Limb (tissue), 2 donors: ENCODE data around the gene AHNAK2.
"Not testable (repeated sequence)": the region's sequence is repeated elsewhere in the genome, so short reads cannot be mapped to it uniquely, and the experiment has no call there.

ENCODE experiments used
- DNase-seq, 2 donors: peaks; one replicate each; pipeline ENCODE4 v3.0.0-alpha.2; 2016; ENCODE audit errors: extremely low spot score in 2 of 2

AHNAK2 gene

GRCh38 chr14:104927901-104928300 lies 50.3 kb downstream of the AHNAK2 start:
- no peak for DNase-seq

DNA sequence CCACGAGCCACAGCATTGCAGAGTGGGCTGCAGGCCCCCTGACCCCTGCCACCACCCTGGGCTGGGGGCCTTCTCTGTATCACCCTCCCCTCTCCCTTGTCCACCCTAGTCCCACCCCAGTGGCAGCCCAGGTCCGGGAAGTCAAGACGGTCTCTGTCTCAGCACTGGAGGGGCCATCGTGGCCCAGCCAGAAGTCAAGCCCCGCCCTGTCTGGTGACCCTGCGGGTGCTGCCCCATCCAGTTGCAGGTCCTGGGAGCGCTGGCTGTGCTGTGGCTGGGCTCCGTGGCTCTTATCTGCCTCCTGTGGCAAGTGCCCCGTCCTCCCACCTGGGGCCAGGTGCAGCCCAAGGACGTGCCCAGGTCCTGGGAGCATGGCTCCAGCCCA lies 50.8 kb downstream of the AHNAK2 start:
- DNase-seq = peak in 1 of 2 donors; percentile 28

DNA sequence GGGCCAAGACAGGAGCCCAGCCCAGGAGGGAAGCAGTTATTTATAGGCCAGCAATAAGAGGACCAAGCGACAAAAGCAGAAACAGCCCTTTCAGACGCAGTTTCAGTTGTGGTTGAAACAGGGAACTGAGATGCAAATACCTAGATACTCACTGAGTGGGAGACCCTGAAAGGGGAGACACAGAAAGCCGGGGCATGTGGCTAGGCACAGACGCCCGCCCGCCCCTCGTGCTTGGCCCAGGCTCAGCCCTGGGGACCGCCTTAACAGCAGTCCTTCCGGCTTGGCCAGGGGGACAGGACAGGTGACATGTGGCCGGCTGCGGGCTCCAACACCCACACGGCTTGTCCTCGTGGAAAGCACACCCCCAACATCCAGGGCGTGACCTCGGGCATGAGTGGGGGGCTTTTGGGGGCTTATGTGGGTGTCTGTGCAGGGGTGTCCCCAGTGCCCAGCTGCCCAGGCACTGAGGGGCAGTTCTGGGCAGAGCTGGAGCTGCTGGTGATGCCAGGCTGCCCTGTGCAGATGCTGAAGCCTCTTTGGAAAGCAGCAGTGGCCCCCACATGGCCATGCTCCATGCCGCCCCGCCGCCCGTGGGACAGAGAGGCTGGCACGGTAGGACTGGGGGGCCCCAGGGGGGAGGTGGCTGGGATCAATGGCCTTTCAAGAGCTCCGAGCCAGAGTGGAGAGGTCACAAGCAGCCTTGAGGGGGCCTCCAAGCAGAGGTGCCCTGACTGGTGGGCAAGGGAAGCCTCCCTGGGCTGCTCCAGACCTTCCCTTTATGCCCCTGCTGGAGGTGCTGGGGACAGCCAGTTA lies 51.3 kb downstream of the AHNAK2 start:
- peak in 1 of 2 donors; percentile 28 for DNase-seq

GRCh38 chr14:104925855-104926609 lies 52.1 kb downstream of the AHNAK2 start:
- peak in 1 of 2 donors; percentile 26 for DNase-seq

- DNase-seq = peak in 1 of 2 donors; percentile 34
Observed at GRCh38 chr14:104925214-104925854, 52.8 kb downstream of the AHNAK2 start.

DNA sequence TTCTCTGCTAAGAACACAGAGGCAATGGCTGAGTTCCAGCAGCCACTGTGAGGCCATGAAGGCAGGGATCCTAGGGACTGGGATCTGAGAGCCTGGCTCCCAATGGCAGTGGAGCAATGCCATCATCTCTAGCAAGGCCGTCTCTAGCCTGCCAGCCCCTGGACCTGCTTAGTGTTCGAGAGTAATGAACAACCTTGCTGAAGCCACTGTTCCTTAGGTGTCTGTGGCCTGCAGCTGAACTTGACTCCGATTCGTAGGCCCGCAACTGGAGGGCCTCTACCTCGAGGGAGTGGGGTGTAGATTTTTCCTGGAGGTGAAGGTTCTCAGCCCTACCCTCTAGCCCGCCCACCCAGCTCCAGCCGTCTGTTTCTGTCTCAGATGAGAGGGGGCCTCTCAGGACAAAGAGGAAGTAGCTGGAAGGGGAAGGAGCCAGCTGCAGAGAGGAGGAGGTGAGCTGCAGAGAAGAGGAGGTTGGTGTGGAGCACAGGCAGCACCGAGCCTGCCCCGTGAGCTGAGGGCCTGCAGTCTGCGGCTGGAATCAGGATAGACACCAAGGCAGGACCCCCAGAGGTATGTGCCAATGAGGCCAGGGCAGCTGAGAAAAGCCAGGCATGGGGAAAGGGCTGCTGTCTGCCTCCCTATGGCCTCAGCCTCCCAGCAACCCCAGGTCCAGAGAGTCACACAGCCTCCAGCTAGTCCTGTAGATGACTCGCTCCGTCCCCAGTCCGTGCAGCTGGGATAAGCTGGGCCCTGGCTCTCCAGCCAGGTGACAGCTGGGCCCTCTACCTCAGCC lies 53.6 kb downstream of the AHNAK2 start, which contains the start of gene PLD4:
Gene PLD4 (plus strand): TSS at position 459 of the 793 bp plus-strand sequence. CDS start 2,262 bp downstream, outside the sequence.
- DNase-seq = peak in 1 of 2 donors; percentile 30

GRCh38 chr14:104923640-104924420 lies 54.3 kb downstream of the AHNAK2 start:
- DNase-seq = peak in 1 of 2 donors; percentile 18

DNA sequence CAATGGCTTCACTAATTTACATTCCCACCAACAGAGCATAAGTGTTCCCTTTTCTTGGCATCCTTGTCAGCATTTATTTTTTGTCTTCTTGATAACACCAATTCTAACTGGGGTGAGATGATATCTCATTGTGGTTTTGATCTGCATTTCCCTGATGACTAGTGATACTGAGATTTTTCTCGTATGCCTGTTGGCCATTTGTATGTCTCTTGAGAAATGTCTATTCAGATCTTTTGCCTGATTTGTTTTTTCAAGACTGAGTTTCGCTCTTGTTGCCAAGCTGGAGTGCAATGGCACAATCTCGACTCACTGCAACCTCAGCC lies 58.2 kb downstream of the AHNAK2 start:
- DNase-seq = no peak

- not testable (repeated sequence) for DNase-seq
Observed at GRCh38 chr14:104919152-104919992, 58.8 kb downstream of the AHNAK2 start.

DNA sequence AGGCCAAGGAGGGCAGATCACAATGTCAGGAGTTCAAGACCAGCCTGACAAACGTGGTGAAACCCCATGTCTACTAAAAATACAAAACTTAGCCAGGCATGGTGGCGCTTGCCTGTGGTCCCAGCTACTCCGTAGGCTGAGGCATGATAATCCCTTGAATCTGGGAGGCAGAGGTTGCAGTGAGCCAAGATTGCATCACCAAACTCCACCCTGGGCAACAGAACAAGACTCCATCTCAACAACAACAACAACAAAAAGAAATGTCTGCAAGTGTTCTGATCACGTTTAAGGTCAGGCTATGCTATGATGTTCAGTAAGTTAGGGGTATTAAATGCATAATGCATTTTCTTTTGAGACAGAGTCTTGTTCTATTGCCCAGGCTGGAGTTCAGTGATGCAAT lies 60.2 kb downstream of the AHNAK2 start:
- no peak for DNase-seq

- DNase-seq = no peak
Observed at GRCh38 chr14:104917116-104917515, 61.1 kb downstream of the AHNAK2 start.

GRCh38 chr14:104913435-104913834 lies 64.7 kb downstream of the AHNAK2 start:
- no peak for DNase-seq

GRCh38 chr14:104912053-104912452 lies 66.1 kb downstream of the AHNAK2 start:
- no peak for DNase-seq

DNA sequence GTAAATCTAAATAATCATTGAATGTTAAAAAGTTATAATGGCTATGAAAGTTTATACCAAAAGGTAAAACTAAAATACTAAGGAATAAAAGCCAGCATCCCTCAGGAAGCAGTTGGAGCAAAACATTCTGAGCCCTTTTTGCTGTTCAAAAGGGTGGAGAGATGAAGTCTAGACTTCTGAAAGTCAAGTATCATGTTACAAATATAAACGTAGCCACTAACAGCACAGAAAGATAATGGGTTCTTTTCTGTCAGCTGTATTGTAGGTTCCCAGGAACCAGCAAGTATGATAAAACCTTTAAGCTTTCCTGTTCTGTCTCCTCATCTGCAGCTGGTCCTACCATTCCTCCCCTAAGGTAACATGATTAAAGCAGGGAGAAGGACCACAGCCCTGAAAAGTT lies 69.9 kb downstream of the AHNAK2 start:
- DNase-seq = no peak

- not testable (repeated sequence) for DNase-seq
Observed at GRCh38 chr14:104905579-104905933, 72.6 kb downstream of the AHNAK2 start.

DNA sequence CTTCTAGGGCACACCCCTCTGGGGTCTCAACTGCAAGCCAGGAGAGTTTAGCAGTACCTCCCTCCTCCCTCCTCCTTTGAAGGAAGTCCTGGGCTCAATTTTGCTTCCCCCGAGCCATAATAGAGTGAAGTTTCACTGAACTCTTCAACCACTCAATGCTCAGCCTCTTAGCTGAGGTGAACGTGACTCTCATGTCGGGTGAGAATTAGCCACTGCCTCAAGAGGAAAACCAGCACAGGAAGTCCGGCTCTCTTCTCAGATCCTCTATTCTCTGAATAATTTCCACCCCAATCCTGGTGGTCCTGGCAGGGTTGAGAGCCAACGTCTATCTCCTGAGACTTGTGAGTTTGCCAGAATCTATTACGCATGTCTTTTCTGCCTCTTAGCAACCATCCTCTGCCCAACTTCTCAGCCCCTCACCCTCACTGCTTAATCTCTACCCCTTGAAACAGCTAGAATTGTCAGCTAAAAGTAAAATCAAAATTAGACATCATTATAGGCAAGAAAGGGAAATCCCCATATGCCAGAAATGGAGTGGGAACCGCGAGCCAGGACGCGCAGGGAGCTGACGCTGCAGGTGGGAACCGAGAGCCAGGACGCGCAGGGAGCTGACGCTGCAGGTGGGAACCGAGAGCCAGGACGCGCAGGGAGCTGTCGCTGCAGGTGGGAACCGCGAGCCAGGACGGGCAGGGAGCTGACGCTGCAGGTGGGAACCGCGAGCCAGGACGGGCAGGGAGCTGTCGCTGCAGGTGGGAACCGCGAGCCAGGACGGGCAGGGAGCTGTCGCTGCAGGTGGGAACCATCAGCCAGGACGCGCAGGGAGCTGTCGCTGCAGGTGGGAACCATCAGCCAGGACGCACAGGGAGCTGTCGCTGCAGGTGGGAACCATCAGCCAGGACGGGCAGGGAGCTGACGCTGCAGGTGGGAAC lies 73.3 kb downstream of the AHNAK2 start:
- not testable (repeated sequence) for DNase-seq

- DNase-seq = no peak
Observed at GRCh38 chr14:104903990-104904389, 74.2 kb downstream of the AHNAK2 start.

- DNase-seq = no peak
Observed at GRCh38 chr14:104900639-104901512, 77.3 kb downstream of the AHNAK2 start.
